NCI-H69 (cell line): ENCODE data around the gene CYP39A1.
"Not testable (repeated sequence)": the region's sequence is repeated elsewhere in the genome, so short reads cannot be mapped to it uniquely, and the experiment has no call there.

Experiments
- DNase-seq: peaks from one replicate; lab custom pipeline; 2025; lab: John Stamatoyannopoulos, UW

CYP39A1 gene

GRCh38 chr6:46648869-46649492 is 3.6 kb downstream of the CYP39A1 start:
- DNase-seq: no peak

GRCh38 chr6:46648108-46648507 is 4.5 kb downstream of the CYP39A1 start:
- not testable (repeated sequence) for DNase-seq

GRCh38 chr6:46645265-46645664 is 7.4 kb downstream of the CYP39A1 start:
- DNase-seq: no peak

- DNase-seq: no peak
Observed at GRCh38 chr6:46642928-46643751, 9.5 kb downstream of the CYP39A1 start.

- no peak for DNase-seq
Observed at GRCh38 chr6:46638650-46639049, 14.0 kb downstream of the CYP39A1 start.

GRCh38 chr6:46637933-46638332 is 14.7 kb downstream of the CYP39A1 start:
- DNase-seq: no peak

- DNase-seq: no peak
Observed at GRCh38 chr6:46637145-46637544, 15.5 kb downstream of the CYP39A1 start.

GRCh38 chr6:46635462-46635861 is 17.2 kb downstream of the CYP39A1 start:
- no peak for DNase-seq

- no peak for DNase-seq
Observed at GRCh38 chr6:46632053-46632452, 20.6 kb downstream of the CYP39A1 start.

DNA sequence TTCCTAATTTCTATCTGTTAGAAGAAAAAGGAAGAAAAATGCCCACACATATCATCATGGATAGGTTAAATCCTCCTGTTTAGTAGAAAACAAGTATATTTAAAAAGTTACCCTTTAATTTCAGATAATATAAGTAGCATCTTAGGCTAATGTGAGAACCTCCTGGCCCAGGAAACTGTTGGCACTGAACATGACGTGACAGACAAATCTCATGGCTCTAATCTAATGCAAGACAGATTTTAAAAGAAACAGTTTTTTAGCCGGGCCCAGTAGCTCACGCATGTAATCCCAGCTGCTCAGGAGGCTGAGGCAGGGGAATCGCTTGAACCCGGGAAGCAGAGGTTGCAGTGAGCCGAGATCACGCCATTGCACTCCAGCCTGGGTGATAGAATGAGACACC is 22.9 kb downstream of the CYP39A1 start:
- no peak for DNase-seq

GRCh38 chr6:46628976-46629375 is 23.6 kb downstream of the CYP39A1 start:
- DNase-seq: no peak

GRCh38 chr6:46628498-46628897 is 24.1 kb downstream of the CYP39A1 start:
- no peak for DNase-seq

GRCh38 chr6:46626976-46627375 is 25.6 kb downstream of the CYP39A1 start:
- DNase-seq: no peak

DNA sequence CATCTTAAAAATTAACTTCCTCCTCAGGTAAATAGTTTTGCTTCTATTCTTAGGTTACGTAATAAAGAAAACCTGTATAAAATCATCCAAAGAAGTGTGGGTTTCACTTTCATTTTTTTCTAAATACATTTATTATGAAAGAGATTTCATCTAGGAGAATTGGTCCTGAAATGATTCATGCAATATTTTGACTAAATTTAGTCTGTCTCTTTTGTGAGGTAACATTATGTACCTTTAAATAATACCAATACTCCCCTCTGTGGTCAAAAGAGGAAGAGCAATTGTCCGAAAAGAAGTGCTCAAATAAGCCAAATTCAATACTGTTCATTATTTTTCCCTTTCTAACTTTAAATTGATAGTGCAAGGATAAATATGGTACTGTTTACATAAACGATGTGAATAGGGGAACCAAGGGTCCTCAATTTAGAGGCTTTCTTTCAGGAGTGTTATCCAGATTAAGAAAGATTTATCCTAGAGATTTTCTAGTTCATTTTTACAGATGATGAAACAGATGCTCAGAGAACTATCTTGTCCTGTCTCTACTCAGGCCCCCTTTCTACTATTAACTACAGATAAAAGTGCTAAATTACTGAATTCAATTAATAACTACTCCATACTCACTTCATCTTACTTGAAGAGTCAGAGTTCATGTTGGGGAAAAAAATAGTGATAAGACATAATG is 26.2 kb downstream of the CYP39A1 start:
- peak; percentile 48 for DNase-seq

DNA sequence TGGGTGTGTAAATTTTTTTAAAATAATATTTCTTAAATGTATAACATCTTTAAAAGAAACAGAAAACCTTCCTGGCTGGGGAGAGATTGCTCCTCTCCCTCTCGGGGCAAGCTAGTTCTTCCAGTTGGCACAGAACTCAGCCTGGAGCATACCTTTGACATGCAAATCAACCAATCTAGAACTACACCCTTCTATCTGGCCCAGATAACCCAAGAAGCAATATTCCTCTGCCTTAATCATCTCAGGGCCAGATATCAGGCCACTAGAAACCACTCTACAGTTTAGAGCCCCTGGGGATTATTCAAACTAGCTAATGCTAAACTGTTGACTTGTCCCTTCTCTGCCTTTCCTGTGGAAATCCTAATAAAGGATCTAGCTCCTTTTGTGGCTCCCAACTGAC is 33.9 kb downstream of the CYP39A1 start:
- DNase-seq: no peak

- DNase-seq: no peak
Observed at GRCh38 chr6:46612645-46613044, 40.0 kb downstream of the CYP39A1 start.

DNA sequence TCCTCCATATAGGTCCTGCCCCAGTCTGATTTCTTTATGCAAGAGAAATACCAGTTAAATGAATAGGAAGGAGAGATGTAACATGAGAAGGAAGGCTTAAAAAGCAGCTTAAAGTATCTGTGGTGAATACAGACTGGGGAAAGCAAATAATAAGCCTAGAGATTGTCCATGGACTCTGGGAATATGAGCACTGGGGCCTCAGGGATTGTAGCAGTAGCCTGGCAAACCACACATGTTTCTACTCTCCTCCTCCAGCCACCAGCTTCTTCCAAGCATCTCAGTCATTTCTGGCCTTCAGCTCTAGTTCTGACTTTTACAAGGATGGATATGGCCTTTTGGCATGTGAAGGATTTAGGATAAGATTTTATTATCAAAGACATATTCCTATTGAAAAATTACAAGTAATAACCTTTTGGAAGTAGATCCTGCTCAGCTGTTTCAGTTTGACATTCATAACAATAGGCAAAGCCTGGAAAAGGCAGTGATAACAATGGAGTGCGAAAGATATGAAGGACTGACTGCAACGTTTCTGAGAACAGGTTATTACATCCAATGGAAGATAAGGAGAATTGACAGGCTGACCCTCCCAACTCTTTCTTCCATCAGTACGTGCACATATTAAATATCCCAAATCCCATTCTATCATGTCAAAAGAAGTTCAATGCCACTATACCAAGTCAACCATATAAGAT is 41.6 kb downstream of the CYP39A1 start:
- DNase-seq: no peak

DNA sequence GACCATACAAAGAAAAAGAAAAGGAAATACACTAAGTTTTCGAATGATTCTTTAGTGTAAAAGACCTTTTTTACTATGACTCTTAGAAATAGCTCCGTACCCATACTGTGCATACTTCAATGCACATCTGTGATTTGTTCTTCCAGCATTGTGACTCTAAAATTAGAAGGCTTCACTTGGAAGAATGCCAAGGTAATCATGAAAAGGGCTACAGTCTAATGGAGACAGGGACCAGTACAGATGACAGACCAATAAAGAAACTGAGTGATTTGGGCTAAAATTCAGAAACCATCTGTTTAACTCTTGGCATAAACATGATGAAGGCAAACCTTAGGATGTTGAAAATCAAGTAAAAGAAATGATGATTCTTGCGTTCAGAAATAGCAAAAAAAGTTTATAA is 46.3 kb downstream of the CYP39A1 start:
- DNase-seq: peak; percentile 53

- no peak for DNase-seq
Observed at GRCh38 chr6:46605091-46605797, 47.4 kb downstream of the CYP39A1 start.

DNA sequence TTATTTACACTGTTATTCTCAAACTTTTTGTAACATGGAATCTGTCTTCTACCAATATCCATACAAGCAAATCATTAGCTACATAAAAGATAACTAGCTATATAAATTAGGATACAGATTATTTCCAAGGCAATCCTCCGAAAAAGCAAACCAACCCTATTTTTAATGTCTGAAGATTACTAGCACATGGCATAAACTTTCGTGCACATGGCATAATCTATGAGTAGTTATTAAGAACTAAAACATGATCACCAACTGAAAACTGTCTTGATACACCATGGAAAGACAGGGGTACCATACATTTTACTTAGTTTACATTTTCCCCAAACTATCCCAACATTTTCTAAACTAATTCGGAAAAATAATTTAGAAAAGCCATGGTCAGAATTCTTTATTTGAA is 54.4 kb downstream of the CYP39A1 start:
- no peak for DNase-seq

DNA sequence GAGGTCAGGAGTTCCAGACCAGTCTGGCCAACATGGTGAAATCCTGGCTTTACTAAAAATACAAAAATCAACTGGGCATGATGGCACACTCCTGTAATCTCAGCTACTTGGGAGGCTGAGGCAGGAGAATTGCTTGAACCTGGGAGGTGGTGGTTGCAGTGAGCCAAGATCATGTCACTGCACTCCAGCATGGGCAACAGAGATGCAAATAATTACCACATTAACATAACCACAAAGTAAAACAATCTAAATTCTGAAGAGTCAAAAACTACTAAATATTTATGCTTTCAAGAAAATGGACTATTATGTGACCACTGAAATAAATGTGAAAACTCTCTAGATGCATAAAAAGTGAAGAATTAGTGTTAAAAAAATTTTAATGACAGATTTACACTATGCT is 59.9 kb downstream of the CYP39A1 start:
- no peak for DNase-seq

- no peak for DNase-seq
Observed at GRCh38 chr6:46592046-46592445, 60.6 kb downstream of the CYP39A1 start.
